ENCODE results near the gene PLA2G4F.
"Not testable (repeated sequence)": the region's sequence is repeated elsewhere in the genome, so short reads cannot be mapped to it uniquely, and the experiment has no call there.

DNA sequence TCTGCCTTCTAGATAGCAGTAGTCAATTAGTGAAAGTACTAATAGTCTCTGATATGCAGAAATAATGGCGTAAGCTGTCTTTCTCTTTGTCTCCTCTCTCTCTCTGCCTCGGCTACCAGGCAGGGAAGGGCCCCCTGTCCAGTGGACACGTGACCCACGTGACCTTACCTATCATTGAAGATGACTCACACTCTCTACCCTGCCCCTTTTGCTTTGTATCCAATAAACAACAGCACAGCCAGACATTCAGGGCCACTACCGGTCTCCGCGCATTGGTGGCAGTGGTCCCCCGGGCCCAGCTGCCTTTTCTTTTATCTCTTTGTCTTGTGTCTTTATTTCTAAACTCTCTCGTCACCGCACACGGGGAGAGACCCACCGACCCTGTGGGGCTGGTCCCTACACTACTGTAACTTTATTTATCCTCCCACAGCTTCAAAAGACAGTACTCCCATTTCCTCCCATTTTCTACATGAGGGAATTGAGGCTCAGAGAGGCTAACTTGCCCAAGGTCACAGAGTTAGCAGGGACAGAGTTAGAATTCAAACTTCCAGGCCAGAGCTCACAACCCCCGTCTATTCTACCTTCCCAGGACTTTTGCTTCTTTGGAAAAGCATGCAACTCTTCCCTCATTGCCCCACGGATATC lies 64.6 kb downstream of the PLA2G4F start:
- not testable (repeated sequence) for TF ChIP-seq ZNF423 (tag by site-specific recombination; IDR thresholded peaks at IDR 0.05); ZNF48 (tag by site-specific recombination; IDR thresholded peaks at IDR 0.05); BCL11B (tag by site-specific recombination; IDR thresholded peaks at IDR 0.05; ENCODE audit: low read depth); ZNF626 (tag by site-specific recombination; IDR thresholded peaks at IDR 0.05); PATZ1 (tag by site-specific recombination; IDR thresholded peaks at IDR 0.05); ZNF433 (tag by site-specific recombination; IDR thresholded peaks at IDR 0.05; ENCODE audit: low read depth); ZBTB17 (tag by site-specific recombination; IDR thresholded peaks at IDR 0.05); ZNF362 (tag by site-specific recombination; IDR thresholded peaks at IDR 0.05); KLF8 (tag by site-specific recombination; IDR thresholded peaks at IDR 0.05); SCRT1 (tag by site-specific recombination; IDR thresholded peaks at IDR 0.05; ENCODE audit: borderline replicate concordance); OVOL3 (tag by site-specific recombination; IDR thresholded peaks at IDR 0.05); ZSCAN16 (tag by site-specific recombination; IDR thresholded peaks at IDR 0.05)
- TF ChIP-seq, protein P1, sequence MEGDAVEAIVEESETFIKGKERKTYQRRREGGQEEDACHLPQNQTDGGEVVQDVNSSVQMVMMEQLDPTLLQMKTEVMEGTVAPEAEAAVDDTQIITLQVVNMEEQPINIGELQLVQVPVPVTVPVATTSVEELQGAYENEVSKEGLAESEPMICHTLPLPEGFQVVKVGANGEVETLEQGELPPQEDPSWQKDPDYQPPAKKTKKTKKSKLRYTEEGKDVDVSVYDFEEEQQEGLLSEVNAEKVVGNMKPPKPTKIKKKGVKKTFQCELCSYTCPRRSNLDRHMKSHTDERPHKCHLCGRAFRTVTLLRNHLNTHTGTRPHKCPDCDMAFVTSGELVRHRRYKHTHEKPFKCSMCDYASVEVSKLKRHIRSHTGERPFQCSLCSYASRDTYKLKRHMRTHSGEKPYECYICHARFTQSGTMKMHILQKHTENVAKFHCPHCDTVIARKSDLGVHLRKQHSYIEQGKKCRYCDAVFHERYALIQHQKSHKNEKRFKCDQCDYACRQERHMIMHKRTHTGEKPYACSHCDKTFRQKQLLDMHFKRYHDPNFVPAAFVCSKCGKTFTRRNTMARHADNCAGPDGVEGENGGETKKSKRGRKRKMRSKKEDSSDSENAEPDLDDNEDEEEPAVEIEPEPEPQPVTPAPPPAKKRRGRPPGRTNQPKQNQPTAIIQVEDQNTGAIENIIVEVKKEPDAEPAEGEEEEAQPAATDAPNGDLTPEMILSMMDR (tag by site-specific recombination; IDR thresholded peaks at IDR 0.05) = not testable (repeated sequence)

Data from HEK293 (cell line).